NCI-H226 (cell line): ENCODE results near the gene WNT1.

Experiments used
- DNase-seq: peaks from one replicate; pipeline ENCODE4 v3.0.0-alpha.2; 2015

Gene WNT1

DNA sequence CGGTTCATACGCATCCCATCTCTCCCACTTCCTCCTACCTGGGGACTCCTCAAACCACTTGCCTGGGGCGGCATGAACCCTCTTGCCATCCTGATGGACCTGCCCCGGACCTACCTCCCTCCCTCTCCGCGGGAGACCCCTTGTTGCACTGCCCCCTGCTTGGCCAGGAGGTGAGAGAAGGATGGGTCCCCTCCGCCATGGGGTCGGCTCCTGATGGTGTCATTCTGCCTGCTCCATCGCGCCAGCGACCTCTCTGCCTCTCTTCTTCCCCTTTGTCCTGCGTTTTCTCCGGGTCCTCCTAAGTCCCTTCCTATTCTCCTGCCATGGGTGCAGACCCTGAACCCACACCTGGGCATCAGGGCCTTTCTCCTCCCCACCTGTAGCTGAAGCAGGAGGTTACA, 3.6 kb downstream of the WNT1 start:
- DNase-seq, result no peak

DNA sequence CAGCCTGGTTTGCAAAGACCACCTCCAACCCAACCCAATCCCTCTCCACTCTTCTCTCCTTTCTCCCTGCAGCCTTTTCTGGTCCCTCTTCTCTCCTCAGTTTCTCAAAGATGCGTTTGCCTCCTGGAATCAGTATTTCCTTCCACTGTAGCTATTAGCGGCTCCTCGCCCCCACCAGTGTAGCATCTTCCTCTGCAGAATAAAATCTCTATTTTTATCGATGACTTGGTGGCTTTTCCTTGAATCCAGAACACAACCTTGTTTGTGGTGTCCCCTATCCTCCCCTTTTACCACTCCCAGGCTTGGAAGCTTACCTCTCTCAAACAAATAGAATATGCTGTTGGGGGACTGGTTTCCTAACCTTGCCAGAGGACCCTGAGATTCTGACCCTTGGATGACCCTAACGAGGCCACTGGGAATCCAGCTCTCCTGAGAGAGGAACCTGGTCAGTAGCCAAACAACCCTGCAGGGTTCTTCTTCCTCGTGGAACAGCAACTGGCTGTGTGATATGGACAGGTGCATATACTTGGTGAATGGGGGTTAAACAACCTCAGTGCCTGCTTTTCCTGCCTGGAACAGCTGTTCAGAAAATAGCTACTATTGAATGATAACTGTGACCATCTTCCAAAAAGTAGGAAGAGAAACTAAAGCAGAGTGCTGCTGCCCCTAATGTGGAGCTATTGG, 4.4 kb downstream of the WNT1 start:
- no peak for DNase-seq

DNA sequence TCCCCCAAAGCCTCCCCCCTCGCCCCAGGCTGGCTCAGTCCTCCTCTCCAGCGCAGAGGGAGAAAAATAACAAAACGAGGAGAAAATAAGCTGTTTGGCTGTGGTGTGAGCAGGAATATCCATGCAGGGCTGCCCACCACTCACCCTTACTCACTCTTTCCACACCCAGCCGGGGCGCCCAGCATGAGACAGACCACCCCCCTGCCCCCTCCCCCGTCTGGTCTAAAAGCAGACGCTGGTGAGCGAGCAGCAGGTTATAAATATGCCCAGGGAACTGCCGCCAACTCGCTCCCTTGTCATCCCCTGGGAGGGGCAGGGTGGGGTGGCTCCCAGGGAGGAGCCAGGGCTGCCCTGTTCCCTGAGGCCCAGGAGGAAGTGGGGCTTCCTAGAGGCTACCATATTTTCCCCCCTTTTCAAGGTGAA, 7.4 kb downstream of the WNT1 start:
- no peak for DNase-seq

GRCh38 chr12:48985901-48986300, 7.8 kb downstream of the WNT1 start:
- DNase-seq, result no peak

DNA sequence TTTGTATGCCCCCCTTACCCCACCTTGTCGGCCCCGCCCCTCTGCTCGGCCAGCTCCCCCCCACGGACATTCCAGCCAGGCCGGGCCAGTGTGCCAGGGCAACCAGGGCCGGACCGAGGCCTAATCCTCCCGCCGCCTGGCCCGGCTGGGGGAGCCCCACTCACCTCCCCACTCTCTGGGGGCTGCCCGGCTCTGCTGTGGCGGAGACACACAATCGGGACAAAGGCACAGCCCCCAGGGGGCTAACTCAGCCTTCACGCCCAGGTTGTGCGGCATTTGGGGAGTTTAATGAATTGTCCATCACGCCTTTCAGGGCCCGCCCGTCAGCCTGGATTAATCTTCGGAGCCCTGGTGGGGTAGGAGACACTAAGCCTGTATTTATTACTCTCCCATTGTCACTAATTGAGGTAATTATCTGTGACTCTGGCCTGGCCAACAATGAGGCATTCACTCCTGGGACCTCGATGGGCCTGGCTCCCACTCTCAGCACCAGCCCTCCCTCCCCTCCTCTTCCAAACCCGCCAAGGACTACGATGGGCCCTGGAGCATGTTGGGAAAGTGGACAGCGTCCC, 8.7 kb downstream of the WNT1 start:
- DNase-seq, result no peak

DNA sequence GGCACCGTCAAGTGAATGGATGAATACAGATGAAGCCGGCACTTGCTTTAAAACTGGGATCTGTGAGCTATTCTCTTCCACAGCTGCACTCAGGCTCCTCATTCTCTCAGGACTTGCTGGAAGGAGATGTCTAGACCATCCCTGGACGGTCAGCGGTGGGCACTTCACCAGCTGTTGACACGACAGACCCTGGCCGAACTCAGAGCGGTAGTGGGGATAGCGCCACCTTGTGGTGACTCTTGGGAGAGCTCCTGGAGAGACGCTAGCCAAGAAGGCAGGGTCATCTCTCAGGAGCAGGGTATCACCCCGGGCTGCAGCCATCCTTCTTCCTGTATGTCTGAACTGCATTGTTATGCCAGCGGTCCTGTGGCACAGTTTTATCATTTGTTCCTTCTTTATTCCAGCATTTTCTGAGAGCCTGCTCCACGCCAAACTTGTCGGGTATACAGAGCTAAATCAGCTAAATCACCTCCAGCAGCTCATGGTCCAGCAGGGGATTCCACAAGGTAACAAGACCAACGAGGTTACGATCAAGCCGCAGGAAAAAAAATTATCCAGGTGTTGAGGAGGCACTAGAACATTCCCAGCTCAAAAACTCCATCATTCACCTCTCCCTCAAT, 10.0 kb downstream of the WNT1 start:
- no peak for DNase-seq

- DNase-seq, result no peak
Measured at GRCh38 chr12:48990552-48990951, 12.4 kb downstream of the WNT1 start.

DNA sequence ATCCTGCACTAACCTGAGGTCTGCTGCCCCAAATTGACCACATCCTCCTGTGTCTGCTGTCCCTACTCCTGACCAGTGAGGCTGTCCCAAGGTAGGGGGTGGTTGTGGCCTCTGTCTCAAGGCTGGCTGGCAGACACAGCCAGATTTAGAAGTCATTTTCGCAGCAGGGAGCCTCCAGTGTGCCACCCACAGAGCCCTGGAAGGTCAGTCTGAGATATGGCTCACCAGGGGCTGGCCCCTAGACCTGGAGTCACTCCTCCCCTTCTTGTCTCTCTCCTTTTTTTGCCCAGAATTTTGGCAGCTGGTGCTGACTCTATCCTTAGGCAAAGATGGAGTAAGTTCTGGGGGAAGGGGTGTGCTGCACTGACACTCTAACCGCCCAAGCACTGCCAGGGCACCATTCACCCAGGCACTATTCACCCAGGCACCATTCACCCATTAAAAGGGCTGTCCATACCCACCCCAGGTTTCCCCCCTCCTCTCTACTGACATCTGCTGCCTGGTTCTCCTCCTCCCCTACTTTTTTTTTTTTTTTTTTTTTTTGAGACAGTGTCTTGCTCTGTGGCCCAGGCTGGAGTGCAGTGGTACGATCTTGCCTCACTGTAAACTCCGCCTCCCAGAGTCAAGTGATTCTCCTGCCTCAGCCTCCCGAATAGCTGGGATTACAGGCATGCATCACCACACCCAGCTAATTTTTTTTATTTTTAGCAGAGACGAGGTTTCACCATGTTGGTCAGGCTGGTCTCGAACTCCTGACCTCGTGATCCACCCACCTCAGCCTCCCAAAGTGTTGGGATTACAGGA, 13.3 kb downstream of the WNT1 start:
- DNase-seq, result no peak

- DNase-seq, result peak; percentile 64
Measured at GRCh38 chr12:48993787-48994186, 15.7 kb downstream of the WNT1 start.

DNA sequence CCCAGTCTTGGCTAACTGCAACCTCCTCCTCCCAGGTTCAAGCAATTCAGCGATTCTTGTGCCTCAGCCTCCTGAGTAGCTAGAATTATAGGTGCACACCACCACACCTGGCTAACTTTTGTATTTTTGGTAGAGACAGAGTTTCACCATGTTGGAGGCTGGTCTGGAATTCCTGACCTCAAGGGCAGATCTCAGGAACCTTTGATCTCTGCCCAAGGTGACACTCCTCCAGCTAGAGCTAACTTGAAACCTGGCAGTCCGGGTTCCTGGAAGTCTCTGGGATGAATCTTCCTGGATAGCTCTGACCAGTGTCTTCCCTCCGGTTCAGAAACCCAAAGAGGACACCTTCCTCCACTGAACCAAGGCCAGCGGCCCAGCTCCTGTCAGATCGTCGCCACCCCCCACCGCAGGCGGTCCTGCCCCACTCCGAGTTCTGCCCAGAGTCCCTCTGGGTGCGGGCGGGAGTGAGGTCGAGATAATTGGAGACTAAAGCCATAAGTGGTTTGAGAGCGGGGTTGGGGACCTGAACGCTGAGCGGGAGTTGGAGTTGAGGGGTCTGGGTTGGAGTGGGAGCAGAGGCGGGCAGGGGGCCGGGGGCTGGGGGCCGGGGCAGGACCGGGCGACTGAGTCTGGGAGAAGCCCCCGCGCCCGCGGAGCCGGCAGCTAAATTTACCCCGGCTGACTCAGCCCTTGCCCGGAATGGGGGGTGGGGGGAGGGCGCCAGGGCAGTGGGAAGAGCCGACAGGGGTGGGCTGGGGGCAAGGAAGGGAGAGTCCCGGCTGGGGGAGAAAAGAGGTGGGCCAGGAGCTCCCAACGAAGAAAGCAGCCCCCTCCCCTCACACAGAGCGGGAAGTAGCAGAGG, 16.3 kb downstream of the WNT1 start:
- DNase-seq, result no peak

DNA sequence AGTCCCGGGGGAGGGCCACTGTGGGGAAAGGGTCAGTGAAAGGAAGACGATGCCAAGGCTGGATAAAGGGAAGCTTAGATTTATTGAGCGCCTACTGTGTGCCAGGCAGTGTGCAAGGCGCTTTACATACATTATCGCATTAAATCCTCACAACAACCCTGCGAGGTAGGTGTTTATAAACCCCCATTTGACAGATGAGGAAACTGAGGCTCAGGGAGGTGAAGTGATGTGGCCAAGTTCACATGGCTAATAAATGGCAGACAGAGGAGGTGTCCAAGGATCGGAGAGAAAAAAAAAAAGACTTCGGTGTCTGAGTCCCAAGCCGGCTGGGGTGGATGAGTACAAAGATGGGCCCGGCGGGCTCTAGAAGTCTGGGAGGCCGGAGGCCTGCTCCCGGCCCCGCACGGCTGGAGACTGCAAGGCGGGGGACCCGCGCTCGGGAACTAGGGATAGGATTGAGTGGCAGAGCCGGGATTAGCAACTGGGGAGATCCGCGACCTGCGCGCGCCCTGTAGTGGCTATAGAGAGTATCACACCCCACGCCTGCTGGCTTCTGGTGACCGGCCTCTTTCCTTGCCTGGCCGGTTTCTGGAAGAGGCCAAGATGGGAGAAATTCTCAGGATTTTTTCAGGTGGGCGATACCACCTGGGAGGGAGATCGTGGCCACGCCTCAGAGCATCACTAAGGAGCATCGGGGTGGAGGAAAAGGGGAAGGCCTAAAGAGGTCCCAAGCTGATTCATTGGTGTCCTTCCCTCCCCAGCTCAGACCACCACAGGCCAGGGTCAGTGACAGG, 17.2 kb downstream of the WNT1 start:
- peak; percentile 74 for DNase-seq

DNA sequence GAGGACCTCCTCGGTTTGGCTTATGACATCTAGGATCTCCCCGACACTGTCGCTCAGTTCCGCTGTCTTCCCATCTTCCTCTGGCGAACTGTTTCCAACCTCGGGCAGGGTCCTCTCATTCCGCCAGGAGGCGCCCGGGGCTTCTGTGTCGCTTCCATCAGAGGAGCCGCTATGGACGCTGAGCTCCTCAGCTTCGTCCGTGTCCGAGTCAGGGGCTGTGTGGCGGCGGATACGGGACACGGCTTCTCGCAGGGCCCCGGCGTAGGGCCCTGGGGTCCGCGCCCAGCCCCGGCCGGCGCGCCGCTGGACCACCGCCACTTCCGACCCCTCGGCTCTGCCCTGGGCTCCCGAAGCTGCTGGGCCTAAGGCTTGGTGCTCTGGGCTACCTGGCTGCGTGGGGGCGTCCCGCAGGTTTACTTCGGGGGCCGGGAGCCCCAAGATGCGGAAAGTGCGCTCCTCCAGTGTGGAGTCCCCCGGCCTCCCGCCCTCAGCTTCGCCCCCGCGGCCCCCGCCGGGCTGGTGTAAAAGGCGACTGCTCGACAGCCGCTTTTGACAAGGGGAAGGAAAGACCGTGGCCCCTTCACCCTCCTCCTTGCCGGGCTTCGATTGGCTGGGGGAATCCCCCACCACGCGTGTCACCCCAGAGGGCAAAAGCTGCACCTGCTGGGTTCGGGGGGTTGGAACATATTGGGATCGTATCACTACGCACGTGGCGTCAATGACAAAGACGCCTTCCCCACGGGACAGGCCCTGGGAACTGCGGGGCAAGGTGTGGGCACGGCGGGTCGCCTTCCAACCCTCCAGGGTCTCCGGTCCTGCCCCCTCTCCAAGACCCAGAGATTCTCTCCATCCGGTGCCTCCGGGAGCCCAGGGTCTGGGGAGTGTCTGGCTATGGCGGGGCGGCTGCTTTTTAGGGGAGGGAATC, 18.9 kb downstream of the WNT1 start:
- DNase-seq, result no peak

DNA sequence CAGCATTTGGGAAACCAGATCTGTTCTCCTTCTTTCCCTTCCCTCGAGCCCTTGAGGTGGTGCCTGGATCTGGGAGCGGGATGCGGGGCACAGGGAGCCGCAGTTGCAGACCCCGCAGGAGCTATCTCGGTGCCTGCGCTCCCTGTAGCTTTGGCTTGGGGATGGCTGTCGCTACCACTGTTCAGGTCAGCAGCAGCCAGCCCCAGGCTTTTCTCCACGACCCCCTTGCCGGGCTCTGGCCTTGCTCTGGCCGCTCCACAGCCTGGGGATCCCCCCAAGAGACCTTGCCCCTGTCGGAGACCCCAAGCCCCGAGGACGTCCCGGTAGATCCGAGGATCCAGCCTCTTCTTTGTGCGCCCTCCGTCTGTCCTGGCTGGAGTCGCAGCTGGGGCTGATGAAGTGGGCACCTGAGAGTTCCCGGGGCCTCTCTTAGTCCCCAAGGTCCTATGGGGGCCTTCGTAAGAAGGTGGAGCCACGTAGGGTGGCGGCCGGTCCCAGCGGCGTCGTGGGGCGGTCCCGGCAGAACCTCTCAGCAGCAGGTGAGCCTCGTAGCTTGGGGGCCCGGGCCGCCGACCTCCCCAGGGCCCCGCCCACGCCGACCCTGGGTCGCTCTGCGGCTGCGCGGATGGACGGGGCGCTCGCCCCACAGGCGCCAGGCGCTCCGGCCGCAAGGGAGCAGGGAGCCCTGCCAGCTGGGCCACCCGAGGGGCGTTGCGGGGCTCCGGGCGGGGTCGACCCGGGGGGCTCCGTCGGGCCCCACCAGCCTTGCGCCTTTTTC, 19.8 kb downstream of the WNT1 start:
- DNase-seq, result no peak

GRCh38 chr12:48998497-48999353, 20.6 kb downstream of the WNT1 start:
- DNase-seq, result no peak

- no peak for DNase-seq
Measured at GRCh38 chr12:48999371-49000131, 21.4 kb downstream of the WNT1 start, which contains the start of gene DDN. Gene DDN (minus strand): TSS chr12:48999375. CDS start chr12:48999287, 88 bp downstream.

DNA sequence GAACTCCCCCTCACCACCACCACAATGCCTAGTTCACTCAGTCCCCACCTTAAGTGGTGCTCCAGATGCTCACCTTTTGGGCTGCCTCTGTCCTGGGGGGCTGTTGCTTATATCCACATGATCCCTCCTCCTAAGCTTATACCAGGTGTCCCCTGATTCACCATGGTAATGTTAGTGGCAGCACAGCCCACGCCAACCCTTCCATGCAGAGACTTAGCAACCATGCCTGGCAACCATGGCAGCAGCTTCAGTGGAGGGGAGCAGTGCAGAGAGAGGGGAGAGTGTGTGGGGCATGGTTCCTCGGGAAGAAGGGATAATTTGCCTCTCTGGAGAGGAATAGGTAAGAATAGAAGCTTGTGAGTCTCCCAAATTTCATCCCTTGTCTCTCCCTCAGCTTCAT, 22.2 kb downstream of the WNT1 start:
- no peak for DNase-seq

GRCh38 chr12:49008943-49009342, 30.8 kb downstream of the WNT1 start:
- no peak for DNase-seq

GRCh38 chr12:49010092-49010668, 32.1 kb downstream of the WNT1 start:
- no peak for DNase-seq
